ENCODE results near the gene RIN3. TPM values are rescaled to one million over a fixed set of nuclear protein-coding genes. Genes with fewer than 3 reads are reported as not detected.

RIN3 gene
- polyA plus RNA-seq, 3 donors = 42.8 to 144 (median 54.6) TPM

- intact Hi-C loops (cut with micrococcal nuclease) = no loop called here
- no peak overlapping the region for H2AFZ ChIP-seq (ENCODE audit: insufficient read depth, low read depth, low read length, poor library complexity, severe bottlenecking)
- no peak overlapping the region for H3K4me3 Mint-ChIP-seq
- no peak for TF ChIP-seq CTCF (IDR thresholded peaks at IDR 0.05)
- H3K9ac ChIP-seq (ENCODE audit: insufficient read depth, low read length, poor library complexity, severe bottlenecking) = no peak overlapping the region
- peak overlapping the region in 1 of 7 donors; percentile 44 for H3K27ac Mint-ChIP-seq
- DNase-seq = no peak
- peaks cover 35% of the 10 kb centered on the region for H3K4me1 Mint-ChIP-seq
- H4K20me1 ChIP-seq (ENCODE audit: insufficient read depth, low read length) = peaks cover 96% of the 10 kb centered on the region
- peaks cover 73 to 80% of the 10 kb centered on the region in 2 donors for H3K36me3 Mint-ChIP-seq
- H3K9me3 Mint-ChIP-seq = no peaks in the 10 kb centered on the region
- WGBS (ENCODE audit: insufficient coverage) = no CpG with 5 or more reads among the region's 1 CpG
- peaks cover 54 to 71% of the 10 kb centered on the region in 2 donors for H3K36me3 ChIP-seq (replicated peaks in 1 of 2; ENCODE audit: control insufficient read depth in 1 of 2, insufficient read depth in 2 of 2, low read length in 2 of 2)
- H3K79me2 ChIP-seq (ENCODE audit: insufficient read depth, low read length) = peaks cover 8% of the 10 kb centered on the region
- H3K4me2 ChIP-seq (replicated peaks; ENCODE audit: extremely low read depth, low read length, poor library complexity, severe bottlenecking) = no peak overlapping the region
- H3K4me3 ChIP-seq (replicated peaks in 1 of 3; ENCODE audit: low read depth in 2 of 3, low read length in 3 of 3) = no peak overlapping the region
- no peak overlapping the region for H3K27ac ChIP-seq (ENCODE audit: low read depth in 1 of 2, low read length in 2 of 2)
- H3K27me3 Mint-ChIP-seq (ENCODE audit: low read depth in 3 of 3) = peaks cover 7 to 18% (median 9%) of the 10 kb centered on the region in 3 donors
- H3K4me1 ChIP-seq (ENCODE audit: control insufficient read depth in 1 of 2, insufficient read depth in 2 of 2, low read length in 2 of 2) = peaks cover 27 to 36% of the 10 kb centered on the region in 2 donors
- H3K9me3 ChIP-seq (replicated peaks in 1 of 2; ENCODE audit: control insufficient read depth in 1 of 2, insufficient read depth in 1 of 2, low read length in 2 of 2) = no peaks in the 10 kb centered on the region
- no peaks in the 10 kb centered on the region for H3K27me3 ChIP-seq (ENCODE audit: control insufficient read depth in 2 of 2, insufficient read depth in 2 of 2, low read length in 2 of 2)
These were observed 44.7 kb downstream of the RIN3 start for GRCh38 chr14:92558319-92558718.

GRCh38 chr14:92559486-92559885 is 45.9 kb downstream of the RIN3 start:
- Histone ChIP-seq H3K4me2 (replicated peaks; ENCODE audit: extremely low read depth, low read length, poor library complexity, severe bottlenecking) (no peak overlapping the region), H3K27me3 (ENCODE audit: control insufficient read depth in 2 of 2, insufficient read depth in 2 of 2, low read length in 2 of 2) (no peaks in the 10 kb centered on the region), H4K20me1 (ENCODE audit: insufficient read depth, low read length) (peaks cover 95% of the 10 kb centered on the region), H3K9me3 (replicated peaks in 1 of 2; ENCODE audit: control insufficient read depth in 1 of 2, insufficient read depth in 1 of 2, low read length in 2 of 2) (no peaks in the 10 kb centered on the region), H3K36me3 (replicated peaks in 1 of 2; ENCODE audit: control insufficient read depth in 1 of 2, insufficient read depth in 2 of 2, low read length in 2 of 2) (peaks cover 57 to 71% of the 10 kb centered on the region in 2 donors), H3K79me2 (ENCODE audit: insufficient read depth, low read length) (no peaks in the 10 kb centered on the region), H2AFZ (ENCODE audit: insufficient read depth, low read depth, low read length, poor library complexity, severe bottlenecking) (no peak overlapping the region), H3K4me3 (replicated peaks in 1 of 3; ENCODE audit: low read depth in 2 of 3, low read length in 3 of 3) (no peak overlapping the region), H3K27ac (ENCODE audit: low read depth in 1 of 2, low read length in 2 of 2) (no peak overlapping the region), H3K9ac (ENCODE audit: insufficient read depth, low read length, poor library complexity, severe bottlenecking) (no peak overlapping the region), H3K4me1 (ENCODE audit: control insufficient read depth in 1 of 2, insufficient read depth in 2 of 2, low read length in 2 of 2) (peaks cover 35 to 42% of the 10 kb centered on the region in 2 donors)
- H3K36me3 Mint-ChIP-seq = peaks cover 74 to 80% of the 10 kb centered on the region in 2 donors
- H3K4me1 Mint-ChIP-seq = peaks cover 42% of the 10 kb centered on the region
- 100% methylated on average over 3 of the region's 4 CpGs for WGBS (ENCODE audit: insufficient coverage)
- H3K4me3 Mint-ChIP-seq = no peak overlapping the region
- no peaks in the 10 kb centered on the region for H3K9me3 Mint-ChIP-seq
- H3K27ac Mint-ChIP-seq = peak overlapping the region in 3 of 7 donors; percentile 40 to 65 (median 60)
- intact Hi-C loops (cut with micrococcal nuclease) = no loop called here
- DNase-seq = no peak
- no peak for TF ChIP-seq CTCF (IDR thresholded peaks at IDR 0.05)
- H3K27me3 Mint-ChIP-seq (ENCODE audit: low read depth in 3 of 3) = peaks cover 2 to 16% (median 4%) of the 10 kb centered on the region in 3 donors
